Muscle of back (tissue), 11 donors: ENCODE measurements around the gene LAMB4. TPM values are rescaled to one million over a fixed set of nuclear protein-coding genes. Genes with fewer than 3 reads are reported as not detected.

Experiments used
- DNase-seq, 3 donors: peaks; one replicate each; pipeline versions ENCODE4 v3.0.0 to v3.0.0-alpha.2; 2013
- polyA plus RNA-seq, 10 donors: library from polyadenylated mRNA; unstranded; fragments of 120-200 nt; gene quantifications; one replicate each; pipeline ENCODE4 v1.2.1, GENCODE V29; 2013; ENCODE audit not compliant: insufficient read length in 10 of 10

Gene LAMB4
- polyA plus RNA-seq, 10 donors: 0.10 to 7.7 (median 0.27) TPM

DNA sequence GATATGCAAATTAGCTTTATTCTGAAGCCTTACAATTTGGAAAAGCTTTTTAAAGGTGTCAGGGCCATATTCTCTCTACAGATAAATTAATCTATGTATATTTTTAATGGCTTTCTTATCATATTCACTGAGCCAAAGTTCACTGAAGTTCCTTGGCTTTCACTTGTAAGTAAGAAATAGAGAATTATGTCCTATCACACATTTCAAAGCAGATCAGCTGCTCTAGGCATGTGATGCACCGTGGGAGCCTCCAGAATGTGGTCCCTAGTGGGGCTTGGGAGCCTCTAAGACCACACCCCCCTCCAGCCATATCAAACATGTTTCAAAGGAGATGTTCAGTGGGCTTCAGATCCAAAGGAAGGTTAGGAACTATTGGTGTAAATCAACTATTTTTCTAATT lies 51.5 kb downstream of the LAMB4 start:
- DNase-seq: peak in 2 of 3 donors; percentile 18 to 74

DNA sequence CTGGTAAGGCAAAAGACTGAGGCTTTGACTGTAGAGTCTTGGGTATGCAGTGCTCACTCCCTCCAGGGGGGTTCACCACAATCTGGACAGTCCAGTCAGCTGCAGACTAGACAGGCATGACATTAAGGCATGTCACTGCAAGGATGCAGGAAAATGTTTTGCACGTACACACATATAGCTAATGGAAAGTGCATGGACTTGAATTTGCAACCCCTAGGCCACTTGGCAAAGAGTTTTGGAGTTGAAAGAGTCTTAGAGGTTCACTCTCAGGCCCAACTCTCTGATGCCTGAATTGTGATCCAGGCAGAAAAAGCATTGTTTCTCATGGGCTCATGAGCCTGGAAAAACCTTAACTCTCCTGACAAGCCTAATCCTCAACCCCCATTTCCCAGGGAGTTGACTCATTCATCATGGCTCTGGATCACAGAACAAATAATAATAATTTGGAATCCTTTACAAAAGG lies 51.9 kb downstream of the LAMB4 start:
- DNase-seq: peak in 2 of 3 donors; percentile 51 to 83

- peak in 1 of 3 donors; percentile 73 for DNase-seq
Measured at GRCh38 chr7:108077709-108078108, 52.5 kb downstream of the LAMB4 start.

GRCh38 chr7:108076156-108076555 lies 54.0 kb downstream of the LAMB4 start:
- DNase-seq: no peak

GRCh38 chr7:108073305-108074070 lies 56.7 kb downstream of the LAMB4 start:
- DNase-seq: no peak

GRCh38 chr7:108072739-108073138 lies 57.4 kb downstream of the LAMB4 start:
- no peak for DNase-seq

- DNase-seq: no peak
Measured at GRCh38 chr7:108072116-108072515, 58.0 kb downstream of the LAMB4 start.

GRCh38 chr7:108071551-108071950 lies 58.6 kb downstream of the LAMB4 start:
- DNase-seq: no peak

DNA sequence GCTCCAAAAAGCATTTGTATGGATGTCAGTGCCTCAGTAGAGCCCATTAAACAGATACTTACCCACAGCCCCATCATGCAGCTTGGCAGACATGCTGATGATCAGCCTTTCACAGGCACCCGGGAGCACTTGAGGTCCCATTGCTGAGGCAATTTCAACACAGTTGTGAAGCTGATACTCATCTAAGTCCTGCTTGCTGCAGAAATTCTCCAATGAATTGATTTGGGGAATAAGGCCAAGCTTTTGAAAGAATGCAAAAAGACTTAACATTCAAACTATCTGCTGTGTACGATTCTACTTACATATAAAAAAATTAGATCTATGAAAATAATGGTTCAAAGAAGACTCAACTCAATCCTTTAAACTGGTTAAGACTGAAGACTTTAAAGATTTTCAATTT lies 60.5 kb downstream of the LAMB4 start:
- peak in 2 of 3 donors; percentile 54 to 80 for DNase-seq

DNA sequence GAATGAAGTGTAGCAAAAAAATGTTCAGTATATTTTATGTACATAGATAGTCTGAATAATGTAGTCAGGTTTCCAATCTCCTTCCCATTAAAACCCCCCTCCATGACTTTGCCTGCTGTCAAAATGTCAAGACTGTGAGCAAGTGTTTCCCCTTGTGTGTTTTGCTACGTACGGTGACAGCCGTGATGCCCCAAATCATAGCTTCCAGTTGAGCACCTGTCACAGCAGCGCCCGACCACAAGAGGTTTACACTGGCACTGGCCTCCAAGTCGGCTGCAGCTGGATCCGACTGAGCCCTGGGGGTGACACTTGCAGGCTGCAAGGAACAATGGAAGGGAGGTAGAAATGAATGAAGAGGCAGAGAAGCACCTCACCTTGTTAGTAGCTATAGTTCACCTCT lies 62.3 kb downstream of the LAMB4 start:
- DNase-seq: no peak

DNA sequence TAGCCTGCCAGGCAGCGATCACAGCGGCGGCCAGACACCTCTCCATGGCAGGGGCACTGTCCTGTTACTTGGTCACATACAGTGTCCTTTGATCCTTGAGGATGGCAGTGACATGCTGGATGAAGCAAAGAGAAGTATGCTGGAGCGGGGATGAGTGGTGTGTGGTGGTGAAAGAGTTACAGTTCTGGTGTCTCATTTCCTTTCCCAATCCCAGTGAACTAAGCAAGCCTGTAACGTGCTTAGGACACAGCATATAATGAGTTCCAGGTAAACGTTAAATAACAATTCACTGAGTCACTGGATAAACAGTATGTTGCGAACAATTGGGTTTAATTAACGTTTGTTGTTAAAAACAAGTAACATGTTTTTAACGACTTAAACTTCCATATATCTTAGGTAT lies 63.7 kb downstream of the LAMB4 start:
- DNase-seq: no peak

GRCh38 chr7:108063520-108063933 lies 66.6 kb downstream of the LAMB4 start:
- no peak for DNase-seq

DNA sequence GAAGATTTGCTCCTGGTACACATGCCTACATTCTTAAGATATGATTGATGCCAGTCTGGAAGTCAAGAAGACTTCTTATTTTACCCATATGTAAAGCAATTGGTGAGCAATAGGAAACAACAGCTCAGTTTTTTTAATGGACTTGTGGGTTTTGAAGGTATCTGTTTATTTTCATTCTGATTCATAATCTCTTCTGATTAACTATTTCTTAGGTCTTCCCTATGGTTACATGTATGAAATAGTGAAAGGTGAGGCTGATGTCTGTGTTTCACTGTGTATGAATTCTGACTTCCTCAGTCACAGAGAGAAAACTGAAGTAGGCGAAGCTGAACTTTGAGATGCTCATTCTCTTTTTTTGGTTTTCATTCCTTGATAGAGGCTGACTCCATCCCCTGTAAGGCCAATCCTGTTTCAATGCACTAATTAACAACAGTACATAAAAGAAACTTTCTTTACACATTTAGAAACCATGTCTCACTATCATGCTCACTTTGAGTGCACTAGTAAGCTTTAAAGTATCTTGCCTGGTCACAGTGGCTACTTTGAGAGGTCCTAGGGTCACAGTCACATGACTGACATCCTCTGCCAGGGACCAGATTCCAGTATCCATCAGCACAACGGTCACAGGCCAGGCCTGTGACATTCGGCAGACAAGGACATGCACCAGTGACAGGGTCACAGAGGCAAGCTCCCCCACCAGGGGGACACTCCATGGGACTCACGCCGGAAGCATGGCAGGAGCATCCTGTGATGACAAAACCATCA lies 67.7 kb downstream of the LAMB4 start:
- no peak for DNase-seq

- peak in 2 of 3 donors; percentile 30 to 72 for DNase-seq
Measured at GRCh38 chr7:108059526-108059925, 70.6 kb downstream of the LAMB4 start.

GRCh38 chr7:108057951-108058481 lies 72.1 kb downstream of the LAMB4 start:
- peak; percentile 84 to 95 (median 87) for DNase-seq

DNA sequence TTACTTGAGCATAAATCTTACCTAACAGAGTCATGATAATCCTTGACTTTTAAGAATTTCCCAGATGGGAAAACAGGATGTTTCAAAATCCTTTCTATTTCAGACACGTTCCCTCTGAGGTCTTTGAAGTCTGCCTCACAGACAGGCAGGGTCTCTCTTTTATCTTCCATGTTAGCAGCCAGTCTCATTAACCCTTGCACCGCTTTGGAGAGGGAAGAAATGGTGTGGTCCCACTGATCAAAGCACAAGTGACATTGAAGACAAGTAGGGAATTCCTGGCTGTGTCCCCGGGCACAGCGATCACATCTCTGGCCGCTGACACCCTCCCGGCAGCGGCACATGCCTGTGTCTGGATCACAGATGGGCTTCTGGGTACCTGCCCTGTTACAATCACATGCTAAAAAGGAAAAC lies 74.5 kb downstream of the LAMB4 start:
- DNase-seq: no peak

GRCh38 chr7:108054537-108054936 lies 75.6 kb downstream of the LAMB4 start:
- no peak for DNase-seq

DNA sequence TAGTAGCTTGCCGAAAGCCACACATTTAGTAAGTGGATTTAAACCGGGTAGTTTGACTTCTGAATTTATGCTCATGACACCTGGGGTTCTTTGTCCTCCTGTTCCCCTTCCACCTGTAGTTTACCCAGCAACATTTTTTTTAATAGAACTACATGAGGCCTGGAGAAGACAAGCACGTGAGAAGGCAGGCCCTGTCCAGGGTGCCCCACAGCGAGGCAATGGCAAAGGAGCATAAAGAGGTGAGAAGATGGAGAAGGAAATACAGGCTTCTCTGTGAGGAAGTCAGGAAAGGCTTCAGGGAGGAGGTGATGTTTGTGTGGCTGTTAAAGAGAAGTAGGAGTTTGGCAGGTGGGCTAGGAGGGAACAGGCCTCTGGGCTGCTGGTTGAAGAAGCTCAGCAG lies 76.9 kb downstream of the LAMB4 start:
- DNase-seq: no peak

DNA sequence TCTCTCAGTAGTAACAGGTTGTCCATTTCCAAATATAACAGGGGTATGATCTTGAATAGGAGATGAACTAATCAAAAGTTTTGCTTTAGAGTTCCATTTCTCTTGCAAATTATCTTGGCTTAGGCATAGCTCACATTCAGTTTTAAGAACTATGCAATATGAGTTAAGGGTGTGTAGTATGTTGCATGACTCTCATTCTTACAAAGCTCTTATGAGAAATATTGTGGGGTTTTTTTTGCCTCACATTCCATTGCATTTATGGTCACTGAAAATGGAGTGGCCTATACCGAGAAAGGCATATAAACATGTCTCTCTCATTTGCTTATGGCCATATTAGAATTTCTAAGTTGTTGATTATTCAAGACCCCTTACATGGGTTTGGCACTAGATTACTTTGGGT lies 78.7 kb downstream of the LAMB4 start:
- no peak for DNase-seq

DNA sequence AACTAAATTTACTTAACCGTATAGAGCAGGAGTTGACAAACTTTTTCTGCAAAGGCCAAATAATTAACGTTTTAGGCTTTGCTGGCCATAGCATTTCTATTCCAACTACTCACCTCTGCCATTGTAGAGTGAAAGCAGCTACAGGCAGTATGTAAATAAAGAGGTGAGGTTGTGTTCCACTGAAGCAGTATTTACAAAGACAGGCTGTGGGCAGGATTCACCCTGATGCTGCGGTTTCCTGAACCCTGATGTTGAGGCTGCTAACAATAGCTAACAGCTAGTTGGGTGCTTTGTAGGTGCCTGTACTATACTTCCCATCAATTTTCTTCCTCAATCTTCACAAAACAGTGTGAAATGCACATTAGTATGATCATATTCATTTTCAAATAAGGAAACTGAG lies 80.2 kb downstream of the LAMB4 start:
- DNase-seq: no peak

- no peak for DNase-seq
Measured at GRCh38 chr7:108048422-108048821, 81.7 kb downstream of the LAMB4 start.

DNA sequence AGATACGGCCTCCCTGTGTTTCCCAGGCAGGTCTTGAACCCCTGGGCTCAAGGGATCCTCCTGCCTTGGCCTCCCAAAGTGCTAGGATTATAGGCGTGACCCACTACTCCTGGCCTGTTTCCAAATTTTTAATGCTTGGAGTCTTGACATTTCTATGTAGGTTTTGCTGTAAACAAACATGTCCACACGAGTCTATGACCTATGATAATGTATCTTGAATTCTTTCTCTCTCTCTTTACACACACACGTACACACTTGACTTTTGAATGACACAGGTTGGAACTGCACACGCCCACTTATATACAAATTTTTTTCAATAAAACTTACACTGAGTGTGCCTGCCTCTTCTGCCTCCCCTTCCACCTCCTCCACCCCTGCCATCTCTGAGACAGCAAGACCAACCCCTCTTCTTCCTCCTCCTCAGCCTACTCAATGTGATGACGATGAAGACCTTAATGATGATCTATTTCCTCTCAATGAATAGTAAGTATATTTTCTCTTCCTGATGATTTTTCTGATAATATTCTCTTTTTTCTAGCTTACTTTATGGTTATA lies 83.1 kb downstream of the LAMB4 start:
- no peak for DNase-seq
